OCI-LY1 (cell line): Measurements from ENCODE around the gene GALR1.

ENCODE experiments used
- CTCF ChIP-seq: fragments of 200-600 bp; sonication (generic), shearing (Covaris generic); IDR thresholded peaks from 2 replicates; pipeline ENCODE4 v1.5.1; 2017; ENCODE audit warnings: mild to moderate bottlenecking, antibody characterized with exemption, low read length, moderate library complexity, mixed read lengths
- EZH2 ChIP-seq: fragments of 200-600 bp; sonication (generic), shearing (Covaris generic); IDR thresholded peaks from 2 replicates; pipeline ENCODE4 v1.8.0; 2017; ENCODE audit warnings: borderline replicate concordance, mixed run types, mild to moderate bottlenecking, antibody characterized with exemption, low read length, moderate library complexity, mixed read lengths

DNA sequence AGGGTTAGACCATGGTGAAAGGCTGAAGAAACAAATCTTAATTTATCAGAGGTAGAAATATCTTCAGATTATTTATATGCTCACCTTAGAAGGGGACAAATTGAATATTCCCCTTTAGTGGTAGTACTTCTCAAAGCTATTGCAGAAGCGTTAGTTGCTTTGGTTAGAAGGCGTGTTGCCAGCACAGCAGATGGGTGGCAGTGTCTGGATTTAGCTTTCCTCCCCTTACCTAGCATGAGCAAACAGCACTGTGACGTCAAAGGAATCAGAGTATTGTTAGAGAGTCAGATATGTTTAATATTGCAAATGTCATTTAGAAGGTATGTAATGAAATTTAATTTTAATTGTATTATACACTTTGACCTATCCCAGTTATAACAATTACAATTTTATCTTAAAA is 27.2 kb upstream of the GALR1 start:
- TF ChIP-seq CTCF, result no peak
- no peak for TF ChIP-seq EZH2
